Measurements from ENCODE around the gene MEGF11.

The MEGF11 gene

GRCh38 chr15:65903296-65904073, 350.1 kb downstream of the MEGF11 start:
- TF ChIP-seq EZH2 (IDR thresholded peaks at IDR 0.05) (no peak), FOXP2 (optimal IDR thresholded peaks at IDR 0.05; ENCODE audit: control extremely low read depth, extremely low read length, insufficient read depth) (no peak), POLR2AphosphoS5 (IDR thresholded peaks at IDR 0.05; ENCODE audit: borderline replicate concordance, low read depth, low read length) (no peak)
- Histone ChIP-seq H3K9ac (ENCODE audit: insufficient read length) (no peak overlapping the region), H3K9me3 (ENCODE audit: low read depth, low read length) (no peaks in the 10 kb centered on the region; the same call in 1 of the 2 replicates), H3K36me3 (ENCODE audit: insufficient read depth, low read length) (peaks cover 11% of the 10 kb centered on the region; the same call in 1 of the 2 replicates), H3K27ac (no peak overlapping the region), H3K4me3 (no peak overlapping the region)
- no peak for DNase-seq (ENCODE audit: low read depth, low spot score)

GRCh38 chr15:65902373-65902772, 351.2 kb downstream of the MEGF11 start:
- Histone ChIP-seq H3K4me3 (no peak overlapping the region), H3K9ac (ENCODE audit: insufficient read length) (no peak overlapping the region), H3K27ac (no peak overlapping the region), H3K9me3 (ENCODE audit: low read depth, low read length) (no peaks in the 10 kb centered on the region; the same call in 1 of the 2 replicates), H3K36me3 (ENCODE audit: insufficient read depth, low read length) (peaks cover 15% of the 10 kb centered on the region; the same call in 1 of the 2 replicates)
- no peak for DNase-seq (ENCODE audit: low read depth, low spot score)
- TF ChIP-seq EZH2 (IDR thresholded peaks at IDR 0.05) (no peak), FOXP2 (optimal IDR thresholded peaks at IDR 0.05; ENCODE audit: control extremely low read depth, extremely low read length, insufficient read depth) (no peak), POLR2AphosphoS5 (IDR thresholded peaks at IDR 0.05; ENCODE audit: borderline replicate concordance, low read depth, low read length) (no peak)

DNA sequence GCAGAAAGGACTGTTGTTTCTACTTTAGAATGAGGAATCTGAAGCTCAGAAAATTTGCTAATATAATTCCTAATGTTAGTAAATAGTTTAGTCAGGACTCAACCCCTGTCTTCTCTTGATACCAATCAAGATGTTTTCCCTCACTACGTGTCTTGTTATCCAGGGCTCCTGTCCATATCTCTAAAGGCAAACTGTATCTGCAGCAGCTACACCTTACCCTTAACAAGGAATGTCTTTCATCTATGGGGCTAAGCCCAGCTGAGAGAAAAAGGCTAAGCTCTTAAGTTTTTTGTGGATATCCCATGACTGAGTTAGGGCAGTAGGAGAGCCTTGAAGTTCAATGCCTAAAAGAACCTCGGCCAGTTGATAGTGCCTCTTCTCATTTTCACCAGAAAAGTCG, 351.7 kb downstream of the MEGF11 start:
- H3K9ac ChIP-seq (ENCODE audit: insufficient read length): no peak overlapping the region
- no peaks in the 10 kb centered on the region; the same call in 1 of the 2 replicates for H3K9me3 ChIP-seq (ENCODE audit: low read depth, low read length)
- DNase-seq (ENCODE audit: low read depth, low spot score): no peak
- peaks cover 19% of the 10 kb centered on the region; the same call in 1 of the 2 replicates for H3K36me3 ChIP-seq (ENCODE audit: insufficient read depth, low read length)
- H3K4me3 ChIP-seq: no peak overlapping the region
- TF ChIP-seq FOXP2 (optimal IDR thresholded peaks at IDR 0.05; ENCODE audit: control extremely low read depth, extremely low read length, insufficient read depth): no peak
- no peak for TF ChIP-seq EZH2 (IDR thresholded peaks at IDR 0.05)
- TF ChIP-seq POLR2AphosphoS5 (IDR thresholded peaks at IDR 0.05; ENCODE audit: borderline replicate concordance, low read depth, low read length): no peak
- no peak overlapping the region for H3K27ac ChIP-seq

DNA sequence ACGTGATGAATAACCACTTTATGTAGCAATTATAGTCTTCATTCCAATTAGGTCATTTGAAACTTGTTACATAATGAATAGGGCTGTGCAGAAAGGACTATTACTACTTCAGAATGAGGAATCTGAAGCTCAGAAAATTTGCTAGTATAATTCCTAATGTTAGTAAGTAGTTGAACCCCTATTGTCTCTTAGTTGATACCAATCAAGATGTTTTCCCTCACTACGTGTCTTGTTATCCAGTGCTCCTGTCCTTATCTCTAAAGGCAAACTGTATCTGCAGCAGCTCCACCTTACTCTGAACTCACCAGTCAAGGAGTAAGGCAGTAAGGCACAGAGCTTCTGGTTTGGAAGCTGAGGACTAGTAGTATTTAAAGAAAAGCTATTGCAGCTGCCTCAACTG, 352.2 kb downstream of the MEGF11 start:
- H3K9me3 ChIP-seq (ENCODE audit: low read depth, low read length): no peaks in the 10 kb centered on the region; the same call in 1 of the 2 replicates
- H3K9ac ChIP-seq (ENCODE audit: insufficient read length): no peak overlapping the region
- peaks cover 21% of the 10 kb centered on the region; the same call in 1 of the 2 replicates for H3K36me3 ChIP-seq (ENCODE audit: insufficient read depth, low read length)
- no peak for DNase-seq (ENCODE audit: low read depth, low spot score)
- no peak overlapping the region for H3K4me3 ChIP-seq
- no peak overlapping the region for H3K27ac ChIP-seq
- TF ChIP-seq EZH2 (IDR thresholded peaks at IDR 0.05) (no peak), POLR2AphosphoS5 (IDR thresholded peaks at IDR 0.05; ENCODE audit: borderline replicate concordance, low read depth, low read length) (no peak), FOXP2 (optimal IDR thresholded peaks at IDR 0.05; ENCODE audit: control extremely low read depth, extremely low read length, insufficient read depth) (no peak)

- Histone ChIP-seq H3K9me3 (ENCODE audit: low read depth, low read length) (no peaks in the 10 kb centered on the region), H3K4me3 (no peak overlapping the region), H3K9ac (ENCODE audit: insufficient read length) (no peak overlapping the region), H3K27ac (no peak overlapping the region), H3K36me3 (ENCODE audit: insufficient read depth, low read length) (peaks cover 21% of the 10 kb centered on the region; the same call in 1 of the 2 replicates)
- TF ChIP-seq FOXP2 (optimal IDR thresholded peaks at IDR 0.05; ENCODE audit: control extremely low read depth, extremely low read length, insufficient read depth) (no peak), POLR2AphosphoS5 (IDR thresholded peaks at IDR 0.05; ENCODE audit: borderline replicate concordance, low read depth, low read length) (no peak), EZH2 (IDR thresholded peaks at IDR 0.05) (no peak)
- no peak for DNase-seq (ENCODE audit: low read depth, low spot score)
Measured at GRCh38 chr15:65900488-65900887, 353.1 kb downstream of the MEGF11 start.

DNA sequence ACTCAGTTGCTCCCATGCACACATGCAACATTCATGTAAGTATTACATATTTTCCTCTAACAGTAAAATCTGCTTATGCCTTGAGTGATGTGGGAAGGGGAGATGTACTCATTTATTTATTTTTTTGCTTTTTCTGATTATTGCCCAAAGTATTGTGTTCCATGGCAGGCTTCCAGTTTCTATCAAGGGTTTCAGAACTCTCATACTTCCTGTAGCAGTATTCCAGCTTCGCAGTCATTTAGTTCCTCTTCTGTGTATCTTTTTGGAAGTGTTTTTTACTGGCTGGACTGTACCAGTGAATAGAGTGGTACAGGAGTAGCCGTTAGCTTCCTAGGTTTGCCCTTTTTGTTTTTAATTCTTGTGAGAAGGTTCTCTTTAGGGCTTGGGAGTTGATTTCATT, 357.3 kb downstream of the MEGF11 start:
- TF ChIP-seq POLR2AphosphoS5 (IDR thresholded peaks at IDR 0.05; ENCODE audit: borderline replicate concordance, low read depth, low read length) (no peak), EZH2 (IDR thresholded peaks at IDR 0.05) (no peak), FOXP2 (optimal IDR thresholded peaks at IDR 0.05; ENCODE audit: control extremely low read depth, extremely low read length, insufficient read depth) (no peak)

GRCh38 chr15:65893060-65893459, 360.5 kb downstream of the MEGF11 start:
- Histone ChIP-seq H3K9me3 (ENCODE audit: low read depth, low read length) (no peaks in the 10 kb centered on the region), H3K27ac (no peak overlapping the region), H3K4me3 (no peak overlapping the region), H3K9ac (ENCODE audit: insufficient read length) (no peak overlapping the region), H3K36me3 (ENCODE audit: insufficient read depth, low read length) (peaks cover 49% of the 10 kb centered on the region)
- DNase-seq (ENCODE audit: low read depth, low spot score): no peak
- TF ChIP-seq POLR2AphosphoS5 (IDR thresholded peaks at IDR 0.05; ENCODE audit: borderline replicate concordance, low read depth, low read length): no peak
- no peak for TF ChIP-seq FOXP2 (optimal IDR thresholded peaks at IDR 0.05; ENCODE audit: control extremely low read depth, extremely low read length, insufficient read depth)
- TF ChIP-seq EZH2 (IDR thresholded peaks at IDR 0.05): no peak

More for the DNA sequence above, 357.3 kb downstream of the MEGF11 start:
- DNase-seq (ENCODE audit: low read depth, low spot score): no peak
- no peak overlapping the region for H3K9ac ChIP-seq (ENCODE audit: insufficient read length)
- no peak overlapping the region for H3K4me3 ChIP-seq
- H3K27ac ChIP-seq: no peak overlapping the region
- no peaks in the 10 kb centered on the region for H3K9me3 ChIP-seq (ENCODE audit: low read depth, low read length)
- peaks cover 30% of the 10 kb centered on the region; the same call in 1 of the 2 replicates for H3K36me3 ChIP-seq (ENCODE audit: insufficient read depth, low read length)

GRCh38 chr15:65888981-65889380, 364.6 kb downstream of the MEGF11 start:
- no peak for TF ChIP-seq FOXP2 (optimal IDR thresholded peaks at IDR 0.05; ENCODE audit: control extremely low read depth, extremely low read length, insufficient read depth)
- no peak for TF ChIP-seq EZH2 (IDR thresholded peaks at IDR 0.05)
- no peak for TF ChIP-seq POLR2AphosphoS5 (IDR thresholded peaks at IDR 0.05; ENCODE audit: borderline replicate concordance, low read depth, low read length)
- no peak overlapping the region for H3K4me3 ChIP-seq
- peaks cover 55% of the 10 kb centered on the region for H3K36me3 ChIP-seq (ENCODE audit: insufficient read depth, low read length)
- no peak overlapping the region for H3K27ac ChIP-seq
- DNase-seq (ENCODE audit: low read depth, low spot score): no peak
- H3K9me3 ChIP-seq (ENCODE audit: low read depth, low read length): no peaks in the 10 kb centered on the region
- H3K9ac ChIP-seq (ENCODE audit: insufficient read length): no peak overlapping the region
